ENCODE data around the gene B9D1. TPM values are rescaled to one million over a fixed set of nuclear protein-coding genes. Genes with fewer than 3 reads are reported as not detected.
A peak's percentile ranks its signal among the peaks of the same experiment; 100 is the strongest.

The B9D1 gene
- total and polyA plus RNA-seq, 2 of the 13 experiments (the other 11 are each of a cell fraction or from before 2014, with no cell fraction given) = 27.7 to 31.1 TPM

GRCh38 chr17:19345067-19345460 lies 17.5 kb downstream of the B9D1 start (continued):
- TF ChIP-seq AKNA (CRISPR knock-in tag; IDR thresholded peaks at IDR 0.05; ENCODE audit: borderline replicate concordance) = no peak
- no peak for TF ChIP-seq ZNF549 (CRISPR knock-in tag; IDR thresholded peaks at IDR 0.05)

GRCh38 chr17:19344311-19345066 lies 18.0 kb downstream of the B9D1 start:
- H3K4me3 ChIP-seq (replicated peaks in 1 of 3; ENCODE audit: insufficient read depth in 1 of 3, low read depth in 2 of 3, low read length in 3 of 3) = no peak overlapping the region
- no peak overlapping the region for H3K9ac ChIP-seq (ENCODE audit: insufficient read depth, low read depth, low read length)
- ChIA-PET CTCF (ENCODE audit: low intra/inter-chr PET ratio, low total read pairs) (no interaction called here), POLR2A (no interaction called here)
- H3K4me1 ChIP-seq (ENCODE audit: insufficient read depth, low read length) = peaks cover 47% of the 10 kb centered on the region
- H3K27ac ChIP-seq (ENCODE audit: extremely low read length, insufficient read depth, low read length) = peak overlapping the region; percentile 73
- no peaks in the 10 kb centered on the region for H4K20me1 ChIP-seq (ENCODE audit: insufficient read depth, low read length)
- no peak for FAIRE-seq
- no peak overlapping the region for H3K4me2 ChIP-seq (ENCODE audit: low read depth, low read length)
- no peaks in the 10 kb centered on the region for H3K27me3 ChIP-seq (ENCODE audit: control insufficient read depth in 1 of 2, insufficient read depth in 2 of 2, low read length in 2 of 2)
- intact Hi-C loops (cut with micrococcal nuclease; ENCODE audit: unreplicated experiment) = no loop called here
- WGBS (ENCODE audit: low lambda C conversion rate) = 96% methylated on average over 19 of the region's 40 CpGs
- no peaks in the 10 kb centered on the region; a peak in 2 of 5 replicates for H3K36me3 ChIP-seq (replicated peaks in 1 of 2; ENCODE audit: control insufficient read depth in 1 of 2, insufficient read depth in 2 of 2, low read length in 2 of 2)
- TF ChIP-seq SAP130 (CRISPR knock-in tag; IDR thresholded peaks at IDR 0.05; ENCODE audit: low read depth) (no peak), ZNF224 (CRISPR knock-in tag; IDR thresholded peaks at IDR 0.05) (no peak), PHF8 (CRISPR knock-in tag; IDR thresholded peaks at IDR 0.05) (0 out of 2 replicates have a peak, but pooled peaks have one; percentile 3), ATF4 (CRISPR knock-in tag; IDR thresholded peaks at IDR 0.05) (no peak), ZNF496 (CRISPR knock-in tag; IDR thresholded peaks at IDR 0.05; ENCODE audit: insufficient replicate concordance) (no peak), ZBTB7B (CRISPR knock-in tag; IDR thresholded peaks at IDR 0.05) (no peak)
- no peak overlapping the region for H2AFZ ChIP-seq (ENCODE audit: low read length)
- ATAC-seq = no peak
- H3K9me3 ChIP-seq (ENCODE audit: low read length) = no peaks in the 10 kb centered on the region
- no TSS peak for BruUV-seq (replicated peaks)
- no peaks in the 10 kb centered on the region for H3K79me2 ChIP-seq (ENCODE audit: insufficient read depth, low read length)
- in situ Hi-C loops (cut with HindIII; ENCODE audit: extremely low pct_ligation_motif_present, low pct_unique_long_range_greater_than_20kb) = no loop called here
- no peak for DNase-seq (ENCODE audit: low spot score)
